K562 (cell line): ENCODE results near the gene SRPRA. TPM values are rescaled to one million over a fixed set of nuclear protein-coding genes. Genes with fewer than 3 reads are reported as not detected.

Experiments used
- ATF1 ChIP-seq, 2 experiments: fragments of 450-650 bp in 1 of 2; IDR thresholded peaks; 2 replicates each; pipeline ENCODE4 v1.6.1; 2016; ENCODE audit warnings: missing compliant biosample characterization in 1 of 2, missing genetic modification characterization in 1 of 2
- C11orf30 ChIP-seq: fragments of 450-650 bp; IDR thresholded peaks from 2 replicates; pipeline ENCODE4 v1.6.1; 2016; ENCODE audit warnings: low read depth, mild to moderate bottlenecking
- COPS2 ChIP-seq: fragments of 450-650 bp; conservative IDR thresholded peaks from 2 replicates; pipeline ENCODE4 v1.6.1; 2016; ENCODE audit warnings: mild to moderate bottlenecking, moderate library complexity
- ELF1 ChIP-seq: fragments of 200-800 bp; sonication (Bioruptor generic); IDR thresholded peaks from 2 replicates; pipeline ENCODE4 v1.6.1; 2016; ENCODE audit warnings: missing genetic modification characterization, missing compliant biosample characterization
- FIP1L1 ChIP-seq: fragments of 200-400 bp; formaldehyde crosslinking; IDR thresholded peaks from 2 replicates; pipeline ENCODE4 v1.6.1; 2018; ENCODE audit warnings: mild to moderate bottlenecking, low read depth, low read length; ENCODE audit not compliant: poor library complexity, severe bottlenecking
- GABPA ChIP-seq: fragments of 200-800 bp; sonication (Bioruptor generic); conservative IDR thresholded peaks from 2 replicates; pipeline ENCODE4 v1.6.1; 2016; ENCODE audit warnings: low read depth, missing genetic modification characterization, missing compliant biosample characterization
- MCM7 ChIP-seq, 2 experiments: fragments of 450-650 bp; IDR thresholded peaks; 2 replicates each; pipeline ENCODE4 v1.6.1; 2016 to 2018
- NFATC3 ChIP-seq: fragments of 450-650 bp; IDR thresholded peaks from 2 replicates; pipeline ENCODE4 v1.6.1; 2017; ENCODE audit warnings: mild to moderate bottlenecking
- NR2C1 ChIP-seq, 2 experiments: fragments of 450-650 bp; IDR thresholded peaks; 2 replicates each; pipeline ENCODE4 v1.6.1; 2017; ENCODE audit warnings: mild to moderate bottlenecking in 2 of 2, antibody characterized with exemption in 1 of 2, inconsistent platforms in 1 of 2, missing compliant biosample characterization in 1 of 2, missing genetic modification characterization in 1 of 2
- PHF20 ChIP-seq: fragments of 450-650 bp; IDR thresholded peaks from 2 replicates; pipeline ENCODE4 v1.6.1; 2018; ENCODE audit not compliant: partially characterized antibody
- POLR2H ChIP-seq: IDR thresholded peaks from 2 replicates; pipeline ENCODE4 v1.6.1; 2016; ENCODE audit warnings: missing genetic modification characterization, low read depth, mild to moderate bottlenecking, control low read depth, missing compliant biosample characterization, moderate library complexity
- TAF1 ChIP-seq: IDR thresholded peaks from 2 replicates; pipeline ENCODE4 v1.6.1; 2011; ENCODE audit warnings: mild to moderate bottlenecking, low read length, moderate library complexity; ENCODE audit not compliant: insufficient read depth, control insufficient read depth, severe bottlenecking; ENCODE audit errors: extremely low read depth
- THRA ChIP-seq: fragments of 450-650 bp; IDR thresholded peaks from 2 replicates; pipeline ENCODE4 v1.6.1; 2017; ENCODE audit warnings: mild to moderate bottlenecking, moderate library complexity
- ZBTB11 ChIP-seq, 3 experiments: fragments of 200-800 bp in 1 of 3; fragments of 250-450 bp in 1 of 3; fragments of 450-650 bp in 1 of 3; sonication (Bioruptor Pico) in 1 of 3; sonication (Bioruptor generic) in 1 of 3; formaldehyde crosslinking in 1 of 3; IDR thresholded peaks; 2 replicates each; pipeline versions ENCODE4 v1.6.1 to v1.8.0; 2016 to 2022; ENCODE audit warnings: mild to moderate bottlenecking in 2 of 3, missing genetic modification characterization in 2 of 3, missing compliant biosample characterization in 1 of 3, moderate library complexity in 1 of 3
- ZNF165 ChIP-seq: fragments of 250-450 bp; sonication (Bioruptor Pico); IDR thresholded peaks from 2 replicates; pipeline ENCODE4 v1.4.0; 2020; ENCODE audit warnings: borderline replicate concordance
- ZNF436 ChIP-seq: fragments of 250-450, 450-650 bp; sonication (Bioruptor Pico); formaldehyde crosslinking; IDR thresholded peaks from 2 replicates; pipeline ENCODE4 v1.7.0; 2020; ENCODE audit warnings: mild to moderate bottlenecking
- ZNF830 ChIP-seq: fragments of 250-450 bp; sonication (Bioruptor Pico); IDR thresholded peaks from 2 replicates; pipeline ENCODE4 v1.5.0; 2021; ENCODE audit warnings: mild to moderate bottlenecking
- polyA plus RNA-seq, 8 experiments: library from polyadenylated mRNA; depleted of rRNA in 4 of 8; stranded (reverse) in 5 of 8; unstranded in 3 of 8; fragments of >200 nt; fragmentation: Nextera tagmentation in 2 of 8; fragmentation: Illumina TruSeq in 1 of 8; extraction: Ambion mirVana in 2 of 8; extraction: Trizol in 1 of 8; gene quantifications; 2 replicates each; pipeline versions ENCODE4 v1.2.1 to v1.2.3, GENCODE V29; 2011 to 2014; ENCODE audit warnings: inconsistent platforms in 1 of 8, missing spikeins in 1 of 8
- total RNA-seq, 7 experiments: library from RNA; depleted of rRNA in 6 of 7; stranded (reverse); fragments of >200 nt in 6 of 7; fragmentation: Illumina TruSeq in 2 of 7; extraction: Trizol in 2 of 7; gene quantifications; 2 replicates each; pipeline versions ENCODE4 v1.2.1 to v1.2.3, GENCODE V29; 2011 to 2021; ENCODE audit warnings: low replicate concordance in 1 of 7
- TF ChIP-seq, protein P1 (sequence below): IDR thresholded peaks from 2 replicates; pipeline ENCODE4 v1.6.1; 2016; ENCODE audit warnings: missing genetic modification characterization, missing compliant biosample characterization
- TF ChIP-seq, protein P2 (sequence below): sonication (generic); formaldehyde crosslinking; IDR thresholded peaks from 2 replicates; pipeline ENCODE4 v1.8.0; 2022; ENCODE audit warnings: missing genetic modification reagents, mild to moderate bottlenecking, moderate library complexity, borderline replicate concordance

The SRPRA gene
- total and polyA plus RNA-seq, 9 of the 15 experiments (the other 6 are each of a cell fraction or from before 2014, with no cell fraction given) = 33.5 to 124 (median 80.0) TPM

- TF ChIP-seq ZBTB11 (CRISPR knock-in tag; IDR thresholded peaks at IDR 0.05) (peak in 2 of 3 experiments; percentile 69 to 88; a peak in 5 of 6 replicates), POLR2H (tag) (0 out of 2 replicates have a peak, but pooled peaks have one; percentile 49), NR2C1 (IDR thresholded peaks at IDR 0.05) (no peak), NR2C1 (tag; IDR thresholded peaks at IDR 0.05) (no peak), COPS2 (no peak), ATF1 (CRISPR knock-in tag; IDR thresholded peaks at IDR 0.05) (no peak), ATF1 (tag; IDR thresholded peaks at IDR 0.05) (peak; percentile 43; the same call in 1 of the 2 replicates), NFATC3 (no peak), TAF1 (peak; percentile 48), ZNF830 (CRISPR knock-in tag) (0 out of 2 replicates have a peak, but pooled peaks have one; percentile 60), ZNF165 (CRISPR knock-in tag) (no peak), THRA (no peak), MCM7 (IDR thresholded peaks at IDR 0.05) (no peak), FIP1L1 (no peak), ZNF436 (CRISPR knock-in tag) (no peak), PHF20 (peak; percentile 52), GABPA (tag) (peak; percentile 83), ELF1 (tag) (peak; percentile 60; the same call in 1 of the 2 replicates), C11orf30 (peak; percentile 85)
- TF ChIP-seq, protein P1, sequence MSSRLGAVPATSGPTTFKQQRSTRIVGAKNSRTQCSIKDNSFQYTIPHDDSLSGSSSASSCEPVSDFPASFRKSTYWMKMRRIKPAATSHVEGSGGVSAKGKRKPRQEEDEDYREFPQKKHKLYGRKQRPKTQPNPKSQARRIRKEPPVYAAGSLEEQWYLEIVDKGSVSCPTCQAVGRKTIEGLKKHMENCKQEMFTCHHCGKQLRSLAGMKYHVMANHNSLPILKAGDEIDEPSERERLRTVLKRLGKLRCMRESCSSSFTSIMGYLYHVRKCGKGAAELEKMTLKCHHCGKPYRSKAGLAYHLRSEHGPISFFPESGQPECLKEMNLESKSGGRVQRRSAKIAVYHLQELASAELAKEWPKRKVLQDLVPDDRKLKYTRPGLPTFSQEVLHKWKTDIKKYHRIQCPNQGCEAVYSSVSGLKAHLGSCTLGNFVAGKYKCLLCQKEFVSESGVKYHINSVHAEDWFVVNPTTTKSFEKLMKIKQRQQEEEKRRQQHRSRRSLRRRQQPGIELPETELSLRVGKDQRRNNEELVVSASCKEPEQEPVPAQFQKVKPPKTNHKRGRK = no peak
- TF ChIP-seq, protein P2, sequence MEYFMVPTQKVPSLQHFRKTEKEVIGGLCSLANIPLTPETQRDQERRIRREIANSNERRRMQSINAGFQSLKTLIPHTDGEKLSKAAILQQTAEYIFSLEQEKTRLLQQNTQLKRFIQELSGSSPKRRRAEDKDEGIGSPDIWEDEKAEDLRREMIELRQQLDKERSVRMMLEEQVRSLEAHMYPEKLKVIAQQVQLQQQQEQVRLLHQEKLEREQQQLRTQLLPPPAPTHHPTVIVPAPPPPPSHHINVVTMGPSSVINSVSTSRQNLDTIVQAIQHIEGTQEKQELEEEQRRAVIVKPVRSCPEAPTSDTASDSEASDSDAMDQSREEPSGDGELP (CRISPR knock-in tag) = no peak
Measured at GRCh38 chr11:126282736-126283591, 14.3 kb upstream of the SRPRA start, which contains the start of gene TIRAP (continued).
